ENCODE data around the gene PMEPA1.

- TF ChIP-seq CTCF (IDR thresholded peaks at IDR 0.05) (no peak), EZH2 (IDR thresholded peaks at IDR 0.05; ENCODE audit: borderline replicate concordance, insufficient read depth, low read depth, low read length, poor library complexity, severe bottlenecking) (no peak)
These were observed 27.4 kb downstream of the PMEPA1 start for GRCh38 chr20:57682184-57683101.
